Measurements from ENCODE around the gene TMEM151B. TPM values are rescaled to one million over a fixed set of nuclear protein-coding genes. Genes with fewer than 3 reads are reported as not detected.

Gene TMEM151B
- total and polyA plus RNA-seq, 2 of the 13 experiments (the other 11 are each of a cell fraction or from before 2014, with no cell fraction given), result not detected

DNA sequence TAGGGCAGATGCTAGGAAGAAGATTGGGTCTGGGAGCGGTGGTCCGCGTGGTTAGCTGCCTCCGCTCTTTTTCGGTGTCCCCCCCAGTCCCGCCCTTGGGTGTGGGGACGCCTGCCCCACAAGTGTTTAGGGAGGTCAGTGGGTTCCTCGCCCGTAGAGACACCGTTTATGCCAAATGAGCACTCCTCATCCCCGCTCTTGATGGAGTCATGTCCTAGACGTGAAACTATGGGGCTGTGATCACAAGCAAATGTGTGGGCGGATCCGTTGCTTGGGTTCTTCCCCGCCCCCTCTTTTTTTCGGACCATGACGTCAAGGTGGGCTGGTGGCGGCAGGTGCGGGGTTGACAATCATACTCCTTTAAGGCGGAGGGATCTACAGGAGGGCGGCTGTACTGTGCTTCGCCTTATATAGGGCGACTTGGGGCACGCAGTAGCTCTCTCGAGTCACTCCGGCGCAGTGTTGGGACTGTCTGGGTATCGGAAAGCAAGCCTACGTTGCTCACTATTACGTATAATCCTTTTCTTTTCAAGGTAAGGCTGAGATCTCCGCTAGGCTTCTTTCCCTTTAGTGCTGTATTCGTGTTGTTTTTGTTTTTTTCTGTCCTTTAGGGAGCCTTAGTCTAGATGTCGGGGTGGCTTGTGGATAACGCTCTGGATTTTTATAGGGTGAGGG lies 23.4 kb upstream of the TMEM151B start, which contains the start of gene HSP90AB1 (continued):
- TF ChIP-seq DMAP1 (CRISPR knock-in tag; IDR thresholded peaks at IDR 0.05), result peak; percentile 65; the same call in 1 of the 2 replicates
- TF ChIP-seq ZNF331 (CRISPR knock-in tag; IDR thresholded peaks at IDR 0.05), result peak; percentile 59
- TF ChIP-seq SIX4 (CRISPR knock-in tag; IDR thresholded peaks at IDR 0.05), result peak; percentile 48; the same call in 1 of the 2 replicates
- TF ChIP-seq ZNF780A (CRISPR knock-in tag; IDR thresholded peaks at IDR 0.05), result peak; percentile 22; the same call in 1 of the 2 replicates
- TF ChIP-seq ZBTB7A (CRISPR knock-in tag; IDR thresholded peaks at IDR 0.05), result peak; percentile 60; the same call in 1 of the 2 replicates
- no peak; the same call in 1 of the 2 replicates for TF ChIP-seq ZNF879 (CRISPR knock-in tag; IDR thresholded peaks at IDR 0.05)
- TF ChIP-seq ZNF354B (CRISPR knock-in tag; IDR thresholded peaks at IDR 0.05), result no peak
- peak; percentile 83; the same call in 1 of the 2 replicates for TF ChIP-seq NBN (conservative IDR thresholded peaks at IDR 0.05)
- TF ChIP-seq, protein P1, sequence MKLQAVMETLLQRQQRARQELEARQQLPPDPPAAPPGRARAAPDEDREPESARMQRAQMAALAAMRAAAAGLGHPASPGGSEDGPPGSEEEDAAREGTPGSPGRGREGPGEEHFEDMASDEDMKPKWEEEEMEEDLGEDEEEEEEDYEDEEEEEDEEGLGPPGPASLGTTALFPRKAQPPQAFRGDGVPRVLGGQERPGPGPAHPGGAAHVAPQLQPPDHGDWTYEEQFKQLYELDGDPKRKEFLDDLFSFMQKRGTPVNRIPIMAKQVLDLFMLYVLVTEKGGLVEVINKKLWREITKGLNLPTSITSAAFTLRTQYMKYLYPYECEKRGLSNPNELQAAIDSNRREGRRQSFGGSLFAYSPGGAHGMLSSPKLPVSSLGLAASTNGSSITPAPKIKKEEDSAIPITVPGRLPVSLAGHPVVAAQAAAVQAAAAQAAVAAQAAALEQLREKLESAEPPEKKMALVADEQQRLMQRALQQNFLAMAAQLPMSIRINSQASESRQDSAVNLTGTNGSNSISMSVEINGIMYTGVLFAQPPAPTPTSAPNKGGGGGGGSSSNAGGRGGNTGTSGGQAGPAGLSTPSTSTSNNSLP (IDR thresholded peaks at IDR 0.05; ENCODE audit: low read depth, low read length), result peak; percentile 10; the same call in 1 of the 2 replicates
- TF ChIP-seq GATA4 (IDR thresholded peaks at IDR 0.05; ENCODE audit: borderline replicate concordance, low read depth), result peak; percentile 92
- peak; percentile 70 for TF ChIP-seq RXRB (CRISPR knock-in tag; IDR thresholded peaks at IDR 0.05; ENCODE audit: borderline replicate concordance)
- TF ChIP-seq, protein P2, sequence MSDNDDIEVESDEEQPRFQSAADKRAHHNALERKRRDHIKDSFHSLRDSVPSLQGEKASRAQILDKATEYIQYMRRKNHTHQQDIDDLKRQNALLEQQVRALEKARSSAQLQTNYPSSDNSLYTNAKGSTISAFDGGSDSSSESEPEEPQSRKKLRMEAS (IDR thresholded peaks at IDR 0.05), result peak; percentile 80; the same call in 1 of the 2 replicates
- no peak for TF ChIP-seq ZNF768 (CRISPR knock-in tag; IDR thresholded peaks at IDR 0.05)
- TF ChIP-seq, protein P3, sequence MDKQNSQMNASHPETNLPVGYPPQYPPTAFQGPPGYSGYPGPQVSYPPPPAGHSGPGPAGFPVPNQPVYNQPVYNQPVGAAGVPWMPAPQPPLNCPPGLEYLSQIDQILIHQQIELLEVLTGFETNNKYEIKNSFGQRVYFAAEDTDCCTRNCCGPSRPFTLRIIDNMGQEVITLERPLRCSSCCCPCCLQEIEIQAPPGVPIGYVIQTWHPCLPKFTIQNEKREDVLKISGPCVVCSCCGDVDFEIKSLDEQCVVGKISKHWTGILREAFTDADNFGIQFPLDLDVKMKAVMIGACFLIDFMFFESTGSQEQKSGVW (CRISPR knock-in tag; IDR thresholded peaks at IDR 0.05; ENCODE audit: borderline replicate concordance), result peak; percentile 28; the same call in 1 of the 2 replicates
- TF ChIP-seq SAP130 (CRISPR knock-in tag; IDR thresholded peaks at IDR 0.05; ENCODE audit: low read depth), result peak; percentile 94
- peak; percentile 97 for TF ChIP-seq ZNF790 (CRISPR knock-in tag; IDR thresholded peaks at IDR 0.05; ENCODE audit: borderline replicate concordance)
- TF ChIP-seq, protein P4, sequence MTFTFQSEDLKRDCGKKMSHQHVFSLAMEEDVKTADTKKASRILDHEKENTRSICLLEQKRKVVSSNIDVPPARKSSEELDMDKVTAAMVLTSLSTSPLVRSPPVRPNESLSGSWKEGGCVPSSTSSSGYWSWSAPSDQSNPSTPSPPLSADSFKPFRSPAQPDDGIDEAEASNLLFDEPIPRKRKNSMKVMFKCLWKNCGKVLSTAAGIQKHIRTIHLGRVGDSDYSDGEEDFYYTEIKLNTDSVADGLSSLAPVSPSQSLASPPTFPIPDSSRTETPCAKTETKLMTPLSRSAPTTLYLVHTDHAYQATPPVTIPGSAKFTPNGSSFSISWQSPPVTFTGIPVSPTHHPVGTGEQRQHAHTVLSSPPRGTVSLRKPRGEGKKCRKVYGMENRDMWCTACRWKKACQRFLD (CRISPR knock-in tag; IDR thresholded peaks at IDR 0.05; ENCODE audit: borderline replicate concordance), result peak; percentile 47
- TF ChIP-seq, protein P5, sequence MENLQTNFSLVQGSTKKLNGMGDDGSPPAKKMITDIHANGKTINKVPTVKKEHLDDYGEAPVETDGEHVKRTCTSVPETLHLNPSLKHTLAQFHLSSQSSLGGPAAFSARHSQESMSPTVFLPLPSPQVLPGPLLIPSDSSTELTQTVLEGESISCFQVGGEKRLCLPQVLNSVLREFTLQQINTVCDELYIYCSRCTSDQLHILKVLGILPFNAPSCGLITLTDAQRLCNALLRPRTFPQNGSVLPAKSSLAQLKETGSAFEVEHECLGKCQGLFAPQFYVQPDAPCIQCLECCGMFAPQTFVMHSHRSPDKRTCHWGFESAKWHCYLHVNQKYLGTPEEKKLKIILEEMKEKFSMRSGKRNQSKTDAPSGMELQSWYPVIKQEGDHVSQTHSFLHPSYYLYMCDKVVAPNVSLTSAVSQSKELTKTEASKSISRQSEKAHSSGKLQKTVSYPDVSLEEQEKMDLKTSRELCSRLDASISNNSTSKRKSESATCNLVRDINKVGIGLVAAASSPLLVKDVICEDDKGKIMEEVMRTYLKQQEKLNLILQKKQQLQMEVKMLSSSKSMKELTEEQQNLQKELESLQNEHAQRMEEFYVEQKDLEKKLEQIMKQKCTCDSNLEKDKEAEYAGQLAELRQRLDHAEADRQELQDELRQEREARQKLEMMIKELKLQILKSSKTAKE (CRISPR knock-in tag; IDR thresholded peaks at IDR 0.05; ENCODE audit: borderline replicate concordance), result no peak
- TF ChIP-seq ATAD3A (CRISPR knock-in tag; IDR thresholded peaks at IDR 0.05), result peak; percentile 32; the same call in 1 of the 2 replicates
- TF ChIP-seq TAF1 (CRISPR knock-in tag; IDR thresholded peaks at IDR 0.05), result peak; percentile 99

Measured in HepG2 (cell line).